GM20431 (cell line): ENCODE data around the gene FIGNL2.

Source experiments
- in situ Hi-C: fragments of 300-500 bp; cut with MseI, MboI; formaldehyde crosslinking; loops from one replicate; pipeline ENCODE4 v1.15.0; 2020; ENCODE audit warnings: low sequenced_read_pairs; ENCODE audit not compliant: unreplicated experiment

The FIGNL2 gene

DNA sequence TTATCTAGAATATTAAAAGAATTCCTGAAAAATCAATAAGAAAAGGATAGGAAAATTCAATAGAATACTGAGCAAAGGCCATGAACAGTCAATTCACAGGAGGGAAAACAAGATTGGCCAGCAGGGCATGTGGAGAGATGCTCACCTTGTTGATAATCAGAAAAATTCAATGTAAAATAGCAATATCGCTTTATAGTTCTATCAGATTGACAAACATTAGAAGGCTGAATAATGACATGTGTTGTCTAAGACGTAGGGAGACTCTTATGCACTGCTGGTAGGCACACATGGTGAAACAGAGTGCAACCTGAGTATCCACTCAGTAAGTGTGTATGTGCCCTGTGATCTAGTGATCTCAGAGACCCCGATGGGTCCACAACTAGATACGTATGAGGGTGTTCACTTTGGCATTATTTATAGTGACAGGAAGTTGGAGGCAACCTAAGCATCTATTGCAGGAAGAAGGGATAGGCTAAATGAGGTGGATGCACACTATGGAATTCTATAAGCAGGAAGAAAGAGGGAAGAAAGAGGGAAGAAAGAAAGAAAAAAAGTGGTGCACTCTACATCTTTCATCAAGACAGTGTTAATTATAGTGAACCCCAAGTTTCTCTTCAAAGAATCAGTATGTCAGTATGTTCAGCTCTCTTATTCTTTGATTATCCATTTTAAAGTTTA, 35.6 kb upstream of the FIGNL2 start:
- in situ Hi-C loops: loop anchor here (25.0 kb wide), 1 partner anchor 103 kb away; no protein-coding TSS in a partner anchor

DNA sequence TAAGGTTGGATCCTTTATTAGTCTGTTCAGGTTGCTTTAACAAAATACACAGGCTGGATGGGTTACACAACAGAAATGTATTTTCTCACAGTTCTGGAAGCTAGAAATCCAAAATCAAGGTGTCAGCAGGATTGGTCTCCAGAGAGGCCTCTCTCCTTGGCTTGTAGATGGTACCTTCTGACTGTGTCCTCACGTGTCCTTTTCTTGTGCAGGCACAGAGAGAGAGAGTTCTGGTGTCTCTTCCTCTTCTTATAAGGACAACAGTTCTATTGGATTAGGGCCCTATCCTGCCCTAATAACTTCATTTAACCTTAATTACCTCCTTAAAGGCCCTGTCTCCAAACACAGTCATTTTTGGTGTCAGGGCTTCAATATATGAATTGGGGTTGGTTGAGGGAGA, 34.8 kb upstream of the FIGNL2 start:
- in situ Hi-C loops: loop anchor here (25.0 kb wide), 1 partner anchor 104 kb away; no protein-coding TSS in a partner anchor

DNA sequence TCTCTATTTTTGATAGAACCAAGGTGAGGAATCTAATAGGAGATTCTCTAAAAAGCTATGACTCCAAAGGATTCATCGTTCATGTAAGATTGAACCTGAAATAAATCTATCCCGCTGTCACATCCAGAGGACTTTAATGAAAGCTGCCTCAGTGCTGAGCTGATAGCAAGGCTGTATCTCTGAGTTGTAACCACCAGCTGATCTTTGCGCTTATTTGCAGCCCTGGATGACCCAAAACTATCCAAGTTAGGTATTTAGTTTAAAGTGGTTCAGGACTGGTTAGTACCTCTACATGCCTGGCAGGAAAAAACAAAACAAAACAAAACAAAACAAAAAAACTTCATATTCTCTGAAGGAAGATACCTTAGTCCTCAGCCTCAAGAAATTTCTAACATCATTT, 30.6 kb upstream of the FIGNL2 start:
- in situ Hi-C loops: loop anchor here (25.0 kb wide), 1 partner anchor 108 kb away; no protein-coding TSS in a partner anchor

DNA sequence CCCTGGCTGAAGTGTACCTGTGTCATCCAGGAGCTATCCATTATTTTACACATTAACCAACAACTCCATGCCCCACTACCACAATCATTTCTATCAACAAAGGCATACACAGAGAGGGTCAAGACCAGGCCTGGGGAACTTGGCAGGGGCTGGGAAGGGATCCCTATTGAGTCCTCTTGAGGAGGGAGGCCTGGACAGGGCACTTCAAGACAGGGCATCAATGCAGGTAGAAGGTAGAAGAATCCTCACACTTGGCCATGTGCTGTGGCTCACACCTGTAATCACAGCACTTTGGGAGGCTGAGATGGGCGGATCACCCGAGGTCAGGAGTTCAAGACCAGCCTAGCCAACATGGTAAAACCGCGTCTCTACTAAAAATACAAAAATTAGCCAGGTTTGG, 26.0 kb upstream of the FIGNL2 start:
- in situ Hi-C loops: no loop called here

DNA sequence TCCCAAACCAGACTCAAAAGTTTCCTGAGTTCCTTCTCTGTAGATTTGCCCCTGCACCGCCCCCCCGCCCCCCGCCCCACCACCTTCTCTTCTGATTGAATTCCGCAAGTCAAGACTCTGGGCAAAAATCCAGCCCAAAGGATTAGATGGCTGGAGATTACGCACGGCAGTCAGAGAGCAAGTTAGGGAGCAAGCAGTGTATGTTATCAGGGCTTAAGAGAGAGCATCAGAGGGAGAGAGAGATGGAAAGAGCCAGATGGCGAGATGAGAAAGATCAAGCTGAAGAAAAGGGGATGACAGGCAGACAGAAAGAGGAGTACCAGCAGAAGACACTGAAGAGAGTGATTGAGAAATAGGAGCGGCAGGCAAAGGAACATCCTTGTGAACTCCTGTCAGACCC, 25.5 kb upstream of the FIGNL2 start:
- in situ Hi-C loops: no loop called here

DNA sequence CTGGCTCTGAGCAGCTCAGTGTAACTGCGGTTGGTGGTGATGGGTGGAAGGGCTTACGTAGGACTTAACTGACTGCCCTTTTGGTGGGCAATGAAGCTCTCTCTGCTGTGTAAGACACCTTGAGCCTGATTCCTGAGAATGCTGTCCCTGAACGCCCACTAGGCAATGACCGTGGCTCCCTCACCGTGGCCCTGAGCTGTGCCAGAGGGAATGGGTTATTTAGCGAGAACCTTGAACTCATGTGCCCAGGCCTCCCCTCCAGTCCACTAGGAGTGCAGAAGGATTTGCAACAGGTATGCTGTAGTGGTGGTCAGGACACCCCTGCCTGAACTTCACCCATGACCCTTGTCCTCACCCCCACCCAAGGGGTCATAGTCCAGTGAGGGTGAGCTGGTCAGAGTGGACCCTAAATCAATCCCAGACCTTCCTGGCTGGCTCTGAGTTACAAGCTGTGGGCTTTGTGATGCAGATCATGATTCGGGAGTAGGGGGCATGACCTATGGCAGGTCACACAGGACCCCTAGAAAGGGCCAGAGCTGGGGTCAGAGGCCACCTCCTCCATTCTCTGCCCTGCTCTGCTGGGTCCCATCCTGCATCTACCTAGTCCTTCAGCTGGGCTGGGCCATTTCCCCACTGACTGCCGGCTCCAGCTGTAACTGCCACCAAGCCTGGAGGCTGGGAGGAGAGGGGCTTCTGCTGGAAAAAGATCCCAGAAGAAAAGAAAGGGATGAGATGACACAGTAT, 24.9 kb upstream of the FIGNL2 start:
- in situ Hi-C loops: no loop called here

DNA sequence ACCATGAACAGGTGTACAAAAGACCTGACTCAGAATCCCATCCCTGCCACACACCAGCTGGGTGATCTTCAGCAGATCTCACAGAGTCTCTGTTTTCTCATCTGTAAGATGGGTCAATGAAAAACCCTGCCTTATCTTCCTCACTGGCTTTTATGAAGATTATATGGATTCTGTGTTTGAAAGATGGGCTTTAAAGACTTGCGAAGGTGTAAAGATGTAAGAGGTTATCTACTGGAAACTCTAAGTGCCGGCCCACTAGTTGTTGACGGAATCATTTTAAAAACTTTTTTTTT, 24.1 kb upstream of the FIGNL2 start:
- in situ Hi-C loops: no loop called here

DNA sequence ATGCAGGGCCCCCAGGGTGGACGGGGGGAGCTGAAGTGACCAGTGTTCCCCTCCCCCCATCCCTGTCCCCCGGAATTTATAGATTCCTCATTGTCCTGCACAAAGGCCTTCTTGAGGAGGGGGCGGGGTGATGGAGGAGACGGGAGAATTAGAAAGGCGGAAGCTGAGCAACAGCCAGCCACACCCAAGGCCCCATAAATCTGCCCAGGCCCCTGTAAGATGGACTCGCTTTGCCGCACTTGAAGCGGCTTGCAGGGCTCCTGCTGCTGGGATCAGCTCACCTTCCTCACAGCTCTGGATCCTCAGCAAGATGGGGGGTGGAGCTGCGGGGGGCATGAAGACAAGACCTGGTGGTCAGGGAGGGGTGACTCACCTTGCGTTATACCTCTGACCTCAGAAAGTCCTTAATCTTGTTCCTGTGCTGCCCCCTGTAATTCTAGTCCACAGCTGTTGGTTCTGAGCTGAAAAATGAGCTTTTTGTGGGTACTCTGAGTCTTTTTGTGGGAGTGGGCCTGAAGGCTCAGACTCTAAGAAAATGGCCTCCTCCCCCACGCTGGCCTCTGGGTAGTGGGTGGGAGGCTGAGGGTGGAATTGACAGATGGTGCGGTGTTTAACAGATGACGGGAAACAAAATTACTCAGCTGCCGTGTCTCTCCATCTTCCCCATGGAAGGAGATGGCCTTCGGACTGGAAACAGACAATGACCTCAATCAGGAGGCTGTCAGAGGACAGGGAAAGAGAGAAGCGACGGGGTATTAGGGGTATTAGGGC, 23.6 kb upstream of the FIGNL2 start:
- in situ Hi-C loops: no loop called here

DNA sequence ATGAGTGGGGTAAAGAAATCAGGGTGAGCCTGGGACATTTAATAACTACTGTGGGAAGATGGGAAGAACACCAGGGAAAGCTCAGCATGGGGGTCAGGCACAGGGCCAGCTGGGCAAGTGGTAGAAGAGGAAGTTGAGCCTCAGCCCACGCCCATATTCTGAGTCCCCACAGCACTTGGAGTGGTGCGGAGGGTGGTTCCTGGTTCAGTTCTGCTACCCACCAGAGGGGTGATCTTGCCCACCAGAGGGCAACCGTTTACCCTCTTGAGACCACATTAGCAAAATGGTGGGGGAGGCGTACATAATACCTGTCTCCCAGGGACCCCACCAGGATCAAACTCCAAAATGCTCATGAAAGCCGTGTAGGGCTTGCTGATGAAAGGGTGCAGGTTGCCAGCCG, 22.6 kb upstream of the FIGNL2 start:
- in situ Hi-C loops: no loop called here

DNA sequence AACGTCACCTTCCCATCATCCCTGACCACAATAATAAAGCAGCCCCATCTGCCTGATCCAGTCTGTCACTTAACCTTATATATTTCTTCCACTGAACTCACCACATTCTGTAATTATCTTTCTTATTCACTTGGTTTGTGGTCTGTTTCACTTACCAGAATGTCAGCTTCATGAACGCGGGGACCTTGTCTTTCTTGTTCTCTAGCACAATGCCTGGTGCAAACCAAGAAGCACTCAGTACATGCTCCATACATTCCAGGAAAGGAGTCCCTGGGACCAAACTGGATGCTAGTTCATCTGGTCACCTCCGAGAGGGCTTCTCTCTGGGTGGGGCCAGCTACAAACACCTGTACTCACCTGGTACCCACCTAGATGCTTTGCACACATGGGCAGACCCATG, 22.0 kb upstream of the FIGNL2 start:
- in situ Hi-C loops: no loop called here

DNA sequence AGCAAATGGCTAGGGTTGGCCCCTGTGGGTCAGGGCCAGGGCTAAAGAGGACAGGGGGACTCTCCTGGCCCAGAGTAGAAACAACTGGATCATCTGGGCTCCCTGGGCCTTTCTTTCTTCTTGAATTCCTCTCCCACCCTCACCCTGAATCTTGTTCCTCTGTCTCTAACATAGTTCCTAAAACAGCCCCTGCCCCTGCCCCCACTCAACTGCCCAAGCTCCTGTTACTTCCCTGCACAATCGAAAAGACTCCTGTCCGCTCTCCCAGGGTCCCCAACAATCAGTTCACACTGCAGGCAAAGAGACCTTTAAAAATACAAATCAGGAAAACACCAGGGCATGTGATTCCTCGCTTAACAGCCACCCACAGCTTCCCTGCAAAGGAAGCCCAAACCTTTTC, 21.4 kb upstream of the FIGNL2 start:
- in situ Hi-C loops: no loop called here

DNA sequence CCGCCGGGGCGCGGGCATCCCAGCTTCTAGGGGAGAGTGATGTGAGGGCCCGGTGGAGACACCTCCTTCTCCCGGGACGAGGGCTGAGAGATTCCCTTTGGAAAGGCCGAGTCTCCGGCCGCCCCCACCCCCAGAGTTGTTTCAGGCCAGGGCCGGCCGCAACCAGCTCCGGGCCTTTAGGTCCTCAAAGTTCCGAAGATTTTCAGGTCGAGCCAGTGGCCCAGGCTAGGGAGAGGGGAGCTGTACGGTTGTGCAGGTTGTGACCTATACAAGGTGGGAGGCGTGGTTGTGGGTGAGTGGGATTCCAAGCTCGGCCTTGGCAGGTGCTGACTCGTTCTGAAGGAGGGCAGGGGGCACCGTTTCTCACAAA, 21.0 kb upstream of the FIGNL2 start:
- in situ Hi-C loops: no loop called here

DNA sequence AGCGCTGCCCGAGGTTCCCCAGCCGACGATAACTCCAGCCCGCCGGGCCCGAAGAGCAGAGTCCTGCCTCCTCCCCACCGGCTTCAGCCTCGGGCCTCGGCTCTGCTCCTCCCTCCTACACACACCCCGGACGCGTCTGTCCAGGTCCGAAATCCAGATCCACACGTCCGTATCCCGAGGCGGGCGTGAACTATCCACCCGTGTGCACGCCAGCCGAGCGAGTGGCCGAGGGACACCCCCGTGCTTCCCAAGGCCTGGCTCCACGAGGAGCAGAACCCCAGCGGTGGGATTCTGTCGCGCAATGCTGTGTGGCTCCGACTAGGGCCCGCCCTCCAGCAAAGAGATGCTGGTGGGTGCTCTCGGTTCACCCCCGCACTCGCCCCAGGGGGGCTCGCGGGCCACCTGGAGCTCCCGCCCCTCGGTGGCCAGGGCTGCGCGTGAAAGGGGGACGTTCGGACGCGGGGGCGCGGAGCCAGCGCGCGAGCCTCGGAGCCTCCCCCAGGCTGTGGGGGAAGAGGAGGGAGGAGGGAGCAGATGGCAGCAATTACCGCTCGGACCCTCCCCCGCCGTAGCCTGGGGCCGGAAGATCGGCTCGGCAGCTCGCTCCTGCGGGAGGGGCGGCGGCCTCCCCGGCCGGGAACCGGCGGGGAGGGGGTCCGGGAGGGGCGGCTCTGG, 20.4 kb upstream of the FIGNL2 start:
- in situ Hi-C loops: no loop called here

DNA sequence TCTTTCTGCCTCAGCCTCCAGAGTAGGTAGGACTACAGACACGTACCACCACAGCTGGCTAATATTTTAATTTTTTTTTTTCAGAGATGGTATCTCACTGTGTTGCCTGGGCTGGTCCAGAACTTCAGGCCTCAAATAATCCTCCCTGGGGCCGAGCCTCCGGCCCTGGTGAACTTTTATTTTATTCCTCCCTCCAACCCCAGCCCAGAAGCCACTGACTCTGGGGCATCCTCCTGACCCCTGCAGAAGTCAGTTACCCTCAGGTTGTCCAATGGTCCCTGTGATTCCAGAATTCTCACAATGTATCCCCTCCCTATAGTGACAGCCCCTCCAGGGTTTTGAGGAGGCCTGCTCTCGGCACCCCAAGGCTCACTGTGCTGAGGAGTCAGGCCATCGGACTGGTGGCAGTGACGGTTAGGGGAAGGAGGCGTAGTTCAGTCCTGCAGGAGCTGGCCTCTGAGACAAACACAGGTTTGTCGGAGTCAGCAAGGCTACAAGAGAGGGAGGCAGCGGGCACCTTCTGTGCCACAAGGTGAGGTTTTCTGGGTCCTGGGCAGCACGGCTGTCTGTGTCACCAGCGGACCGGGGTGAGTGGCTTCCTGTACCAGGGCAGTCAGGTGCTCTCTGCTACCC, 19.4 kb upstream of the FIGNL2 start:
- in situ Hi-C loops: no loop called here

DNA sequence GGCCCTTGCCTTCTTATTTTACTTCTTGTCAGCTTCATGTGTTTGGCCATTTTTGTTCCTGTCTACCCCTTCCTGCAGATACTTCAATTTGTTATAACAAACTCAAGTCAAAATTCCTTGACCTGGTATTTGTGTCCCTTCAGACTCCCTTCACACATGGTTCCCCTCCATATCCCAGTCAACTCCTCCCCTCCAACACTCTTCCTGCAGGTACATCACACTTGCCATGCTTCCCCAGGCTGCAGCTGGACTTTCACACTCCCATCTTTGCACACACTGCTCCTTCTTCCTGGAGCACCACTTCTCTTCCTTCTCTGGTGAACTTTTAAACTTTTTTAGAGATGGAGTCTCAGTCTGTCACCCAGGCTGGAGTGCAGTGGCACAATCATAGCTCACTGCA, 18.9 kb upstream of the FIGNL2 start:
- in situ Hi-C loops: no loop called here

DNA sequence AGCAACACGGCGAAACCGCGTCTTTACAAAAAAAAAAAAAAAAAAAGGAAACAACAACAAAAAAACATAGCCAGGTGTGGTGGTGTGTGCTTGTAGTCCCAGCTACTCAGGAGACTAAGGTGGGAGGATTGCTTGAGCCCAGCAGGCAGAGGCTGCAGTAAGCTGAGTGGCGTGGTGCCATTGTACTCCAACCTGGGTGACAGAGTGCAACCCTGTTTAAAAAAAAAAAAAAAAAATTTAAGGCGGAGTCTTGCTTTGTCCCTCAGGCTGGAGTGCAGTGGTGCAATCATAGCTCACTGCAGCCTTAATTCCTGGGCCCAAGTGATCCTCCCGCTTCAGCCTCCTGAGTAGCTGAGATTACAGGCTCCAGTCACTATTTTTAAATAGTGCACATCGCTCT, 18.2 kb upstream of the FIGNL2 start:
- in situ Hi-C loops: no loop called here

DNA sequence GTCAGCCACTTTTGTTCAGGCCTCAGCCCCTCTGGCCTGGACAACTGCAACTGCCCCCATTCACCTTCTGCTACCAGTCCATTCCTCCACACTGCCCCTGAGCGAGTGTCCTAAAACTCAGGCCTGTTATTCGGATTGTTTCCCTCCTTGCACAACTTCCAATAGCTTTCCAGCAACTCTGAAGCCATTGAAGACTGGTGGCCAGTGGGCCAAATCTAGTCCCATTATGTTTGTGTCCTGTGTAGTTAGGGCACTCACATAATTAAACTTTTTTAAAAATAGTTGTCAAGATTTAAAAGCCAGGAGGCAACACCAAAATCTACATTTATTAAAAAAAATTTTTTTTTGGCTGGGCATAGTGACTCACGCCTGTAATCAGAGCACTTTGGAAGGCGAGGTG, 17.8 kb upstream of the FIGNL2 start:
- in situ Hi-C loops: no loop called here

DNA sequence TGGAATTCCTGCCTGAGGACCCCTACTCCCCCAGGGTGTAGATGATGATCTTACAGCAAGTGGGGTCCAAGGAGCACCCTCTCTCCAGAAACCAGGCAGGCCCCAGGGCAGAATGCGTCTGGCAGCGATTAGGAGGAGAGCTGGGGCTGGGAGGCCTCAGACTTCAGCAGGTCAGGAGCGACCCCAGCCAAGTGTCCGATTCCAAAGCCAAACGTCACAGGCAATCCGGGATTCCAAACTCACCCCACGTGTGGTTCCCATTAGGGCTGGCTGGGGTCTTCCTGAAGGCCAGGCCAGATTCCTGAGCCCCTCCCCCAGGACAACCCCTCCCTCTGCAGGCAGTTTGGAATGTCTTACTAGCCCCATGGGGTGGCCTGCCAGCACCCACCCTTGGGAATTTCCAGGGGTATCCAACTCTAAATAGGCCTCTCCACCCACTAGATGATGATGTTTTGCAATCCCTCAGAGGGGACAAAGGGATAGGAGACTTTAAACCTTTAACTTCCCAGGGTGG, 17.3 kb upstream of the FIGNL2 start:
- in situ Hi-C loops: no loop called here

DNA sequence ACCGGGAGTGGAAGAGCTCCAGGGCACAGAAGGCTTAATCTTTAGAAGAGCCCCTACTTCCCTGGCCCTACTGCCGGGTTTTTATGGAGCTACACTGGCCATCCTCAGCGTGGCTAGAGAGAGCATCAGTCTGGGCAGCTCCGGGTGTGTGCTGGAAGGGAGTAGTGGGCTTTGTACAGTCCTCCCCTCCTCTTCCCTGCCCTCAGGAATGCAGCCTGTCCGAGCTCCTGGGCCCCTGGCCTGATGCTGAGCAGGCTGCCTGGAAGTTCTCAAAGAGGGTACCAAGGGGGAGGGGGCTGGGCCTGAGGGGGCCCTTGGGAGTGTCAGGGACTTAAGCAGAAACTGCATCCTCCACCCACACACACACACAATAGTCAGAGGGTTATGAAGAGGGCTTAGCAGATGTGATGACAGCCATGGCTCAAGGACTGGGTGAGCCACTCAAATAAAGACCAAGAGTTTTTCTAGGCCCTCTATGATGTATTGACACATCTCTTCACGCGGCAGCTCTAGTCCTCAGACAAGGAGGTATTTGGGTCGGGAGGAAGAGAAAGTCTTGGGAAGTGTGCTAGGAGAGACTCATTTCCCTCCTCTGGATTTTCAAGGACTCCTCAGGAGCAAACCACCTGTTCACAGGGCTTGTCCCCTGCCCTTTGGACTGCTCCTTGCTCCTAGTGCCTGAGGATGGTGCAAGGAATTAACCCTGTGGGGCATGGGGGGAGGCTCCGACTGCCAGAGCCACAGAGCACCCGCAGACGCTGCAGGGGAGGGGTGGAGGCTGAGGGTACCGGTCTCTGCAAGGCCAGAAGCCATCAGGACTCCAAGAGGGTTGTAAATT, 16.5 kb upstream of the FIGNL2 start:
- in situ Hi-C loops: no loop called here
